GM21390 (cell line): ENCODE data around the gene TMEM44.
"Not testable (repeated sequence)": the region's sequence is repeated elsewhere in the genome, so short reads cannot be mapped to it uniquely, and the experiment has no call there.

Experiments used
- ATAC-seq: cut with Tn5 transposase; IDR thresholded peaks from one replicate; pipeline ENCODE4 v1.9.1; 2021; ENCODE audit not compliant: unreplicated experiment

Gene TMEM44

DNA sequence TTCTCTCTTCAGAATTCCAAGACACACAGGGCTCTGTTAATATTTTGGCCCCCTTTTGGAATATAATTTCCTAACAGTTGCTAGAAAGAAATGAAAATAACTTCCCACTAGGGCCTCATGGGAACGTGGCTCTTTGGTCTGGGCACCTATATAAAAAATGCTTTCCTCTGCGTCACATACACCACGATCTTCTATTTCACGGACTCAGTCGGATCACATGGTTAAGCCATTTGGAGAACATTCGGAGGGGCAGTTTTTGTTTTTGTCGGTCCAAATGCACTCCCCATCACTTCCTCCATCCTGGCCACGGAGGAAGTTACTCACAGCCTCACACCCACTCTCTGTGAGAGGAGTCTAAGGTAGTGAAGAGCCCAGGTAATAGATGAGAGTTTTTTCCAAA, 21.0 kb downstream of the TMEM44 start:
- no peak for ATAC-seq

DNA sequence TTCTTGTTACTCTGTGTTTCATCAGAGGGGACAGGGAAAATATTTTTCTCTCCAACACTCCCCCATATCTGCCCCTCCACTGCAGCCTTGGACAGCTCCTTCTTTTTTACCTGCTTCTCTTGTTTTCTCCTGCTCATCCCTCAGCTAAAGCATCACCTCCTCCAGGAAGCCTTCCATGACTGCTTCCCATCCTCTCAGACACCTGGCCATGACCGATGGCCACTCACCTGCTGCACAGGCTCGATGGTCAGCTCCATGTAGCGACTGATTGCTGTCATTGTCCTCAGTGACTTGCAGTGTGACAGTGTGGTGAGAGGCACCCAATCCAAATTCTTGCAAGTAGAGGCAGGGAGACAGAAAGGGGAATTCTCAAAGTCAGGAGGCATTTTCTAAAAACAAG, 22.5 kb downstream of the TMEM44 start:
- ATAC-seq = no peak

DNA sequence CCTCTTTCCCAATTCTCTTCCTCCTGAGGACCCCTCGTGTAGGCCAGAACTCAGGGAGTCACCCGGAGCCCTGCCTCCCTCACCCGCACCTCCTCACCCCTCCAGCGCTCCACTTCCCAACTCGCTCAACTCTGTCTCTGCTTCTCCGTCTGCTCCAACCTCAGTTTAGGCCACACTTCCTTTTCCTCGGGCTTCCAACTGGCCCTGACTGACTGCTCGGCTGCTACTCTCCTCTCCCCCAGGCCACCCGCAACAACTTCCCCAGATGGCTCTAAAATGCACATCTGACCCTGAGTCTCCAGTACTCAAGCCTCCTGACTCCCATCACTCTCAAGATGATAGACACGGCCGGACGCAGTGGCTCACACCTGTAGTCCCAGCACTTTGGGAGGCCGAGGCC, 23.6 kb downstream of the TMEM44 start:
- no peak for ATAC-seq

DNA sequence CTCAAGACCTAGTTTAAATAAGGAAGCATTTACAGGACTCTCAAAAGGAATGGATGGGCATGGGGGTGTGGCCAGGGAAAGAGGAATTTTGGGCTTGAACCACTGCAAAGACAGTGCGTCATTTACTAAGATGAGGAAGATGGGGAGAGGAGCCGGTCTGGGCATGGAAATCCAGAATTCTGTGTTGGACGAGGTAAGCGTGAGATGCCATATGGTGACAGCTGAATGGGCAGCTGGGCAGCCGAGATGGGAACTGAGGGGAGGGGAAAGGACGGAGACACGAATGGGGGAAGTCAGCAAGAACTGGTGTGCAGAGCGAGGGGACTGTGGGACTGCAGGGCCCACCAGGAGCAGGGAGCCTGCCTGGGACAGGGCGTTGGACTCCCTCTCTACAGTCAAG, 24.2 kb downstream of the TMEM44 start:
- no peak for ATAC-seq

DNA sequence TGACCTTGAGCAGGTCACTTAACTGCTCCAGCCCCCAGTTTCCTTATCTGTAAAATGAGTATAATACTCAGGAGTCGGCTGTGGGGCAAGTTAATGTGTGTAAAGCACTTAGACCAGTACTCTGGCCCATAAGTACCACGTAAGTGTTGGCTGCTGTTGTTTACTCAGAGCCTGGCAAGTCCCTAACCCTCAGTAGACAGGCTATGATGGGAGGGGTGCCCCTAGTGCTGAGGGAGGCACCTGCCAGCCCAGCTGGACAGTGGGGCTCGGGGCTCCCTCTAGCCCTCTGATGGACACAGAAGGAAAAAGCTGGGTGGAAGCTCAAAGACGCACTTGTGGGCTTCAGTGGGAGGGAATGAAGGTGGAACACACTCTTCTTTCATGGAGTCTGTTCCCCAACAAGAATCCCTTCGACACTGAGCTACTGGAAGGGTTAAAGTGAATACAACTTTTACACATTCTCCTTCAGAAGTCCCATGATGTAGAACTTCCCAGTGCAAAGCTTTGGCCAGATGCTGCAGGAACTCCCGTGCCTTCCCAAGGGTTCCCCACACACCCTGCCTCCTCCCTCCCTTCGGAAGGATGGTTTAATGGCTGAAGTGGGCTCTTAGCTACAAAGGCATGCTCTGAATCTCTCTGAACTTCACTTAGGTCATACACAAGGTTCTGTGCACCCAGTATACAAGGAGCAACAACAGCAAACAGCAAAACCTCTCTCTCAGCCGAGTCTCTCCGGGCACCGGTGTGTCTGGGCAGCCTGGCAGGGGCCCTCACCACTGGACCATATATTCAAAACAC, 25.4 kb downstream of the TMEM44 start:
- no peak for ATAC-seq

DNA sequence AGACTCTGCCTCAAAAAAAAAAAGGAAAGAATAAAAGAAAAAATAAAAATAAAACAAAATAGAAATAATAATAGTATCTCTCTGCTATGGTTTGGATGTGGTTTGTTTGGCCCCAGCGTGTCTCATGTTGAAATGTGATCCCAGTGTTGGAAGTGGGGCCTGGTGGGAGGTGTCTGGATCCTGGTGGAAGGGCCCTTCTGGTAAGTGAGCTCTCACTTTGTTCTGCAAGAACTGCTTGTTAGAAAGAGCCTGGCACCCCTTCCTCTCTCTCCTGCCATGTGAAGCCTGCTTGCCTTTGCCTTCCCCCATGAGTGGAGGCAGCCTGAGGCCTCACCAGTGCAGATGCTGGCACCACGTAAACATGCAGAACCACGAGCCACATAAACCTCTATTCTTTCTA, 26.3 kb downstream of the TMEM44 start:
- ATAC-seq = no peak

DNA sequence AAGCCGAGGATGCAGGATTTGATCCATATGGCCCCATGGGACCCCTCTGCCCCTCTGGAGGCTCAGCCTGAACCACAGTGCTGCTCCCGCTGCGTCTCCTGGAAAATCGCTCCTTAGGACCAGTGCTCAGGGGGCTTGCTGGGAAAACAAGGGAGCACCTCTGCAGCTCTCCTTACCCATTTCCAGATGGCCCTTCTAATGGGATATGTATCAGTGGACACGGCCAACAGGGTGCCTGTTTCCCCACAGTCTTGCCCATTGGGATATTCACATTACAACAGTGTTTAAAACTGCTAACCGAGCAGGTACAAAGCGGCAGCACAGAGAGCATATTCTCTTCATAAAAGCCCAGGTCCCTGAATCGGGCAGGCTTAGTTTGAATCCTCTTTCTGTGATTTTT, 27.1 kb downstream of the TMEM44 start:
- ATAC-seq = no peak

DNA sequence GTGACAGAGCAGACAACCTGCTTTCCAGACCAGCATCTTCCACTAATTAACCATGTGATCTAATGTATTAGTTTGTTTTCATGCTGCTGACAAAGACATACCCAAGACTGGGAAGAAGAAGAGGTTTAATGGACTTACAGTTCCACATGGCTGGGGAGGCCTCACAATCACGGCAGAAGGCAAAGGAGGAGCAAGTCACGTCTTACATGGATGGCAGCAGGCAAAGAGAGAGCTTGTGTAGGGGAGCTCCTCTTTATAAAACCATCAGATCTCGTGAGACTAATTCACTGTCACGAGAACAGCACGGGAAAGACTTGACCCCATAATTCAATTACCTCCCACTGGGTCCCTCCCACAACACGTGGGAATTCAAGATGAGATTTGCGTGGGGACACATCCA, 27.9 kb downstream of the TMEM44 start:
- ATAC-seq = not testable (repeated sequence)

DNA sequence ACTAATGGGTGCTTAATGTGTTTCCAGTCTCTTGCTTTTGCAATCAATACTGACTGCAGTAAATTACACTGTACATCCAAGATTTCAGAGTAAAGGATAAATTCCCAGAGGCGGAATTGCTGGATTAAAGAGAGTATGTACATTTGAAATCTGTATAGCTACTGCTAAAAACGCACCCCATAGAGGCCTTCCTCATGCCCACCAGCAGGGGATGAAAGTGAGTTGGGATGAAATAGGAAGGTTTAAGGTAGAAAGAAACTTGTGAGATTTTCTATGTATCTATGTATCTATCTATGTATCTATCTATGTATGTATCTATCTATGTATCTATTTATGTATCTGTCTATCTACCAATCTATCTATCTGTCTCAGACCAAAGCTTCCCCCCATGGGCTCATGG, 28.4 kb downstream of the TMEM44 start:
- ATAC-seq = no peak

DNA sequence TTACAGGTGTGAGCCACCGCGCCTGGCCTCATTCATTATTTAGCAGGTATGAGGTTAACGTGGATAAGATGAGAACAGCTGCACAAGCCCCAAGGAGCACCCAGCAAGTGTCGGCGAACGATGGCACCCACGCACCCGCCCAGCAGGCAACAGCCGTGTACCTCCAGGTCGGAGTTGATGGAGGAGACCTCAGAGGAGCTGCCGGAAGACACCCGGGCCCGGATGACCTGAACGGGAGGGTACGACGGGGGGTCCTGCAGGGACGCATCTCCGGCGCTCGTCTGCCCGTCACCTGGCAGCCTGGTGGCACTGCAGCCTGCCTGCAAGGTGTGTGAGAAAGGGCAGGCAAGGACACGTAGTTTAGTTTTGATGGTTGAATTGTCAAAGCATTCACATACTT, 29.1 kb downstream of the TMEM44 start:
- no peak for ATAC-seq

DNA sequence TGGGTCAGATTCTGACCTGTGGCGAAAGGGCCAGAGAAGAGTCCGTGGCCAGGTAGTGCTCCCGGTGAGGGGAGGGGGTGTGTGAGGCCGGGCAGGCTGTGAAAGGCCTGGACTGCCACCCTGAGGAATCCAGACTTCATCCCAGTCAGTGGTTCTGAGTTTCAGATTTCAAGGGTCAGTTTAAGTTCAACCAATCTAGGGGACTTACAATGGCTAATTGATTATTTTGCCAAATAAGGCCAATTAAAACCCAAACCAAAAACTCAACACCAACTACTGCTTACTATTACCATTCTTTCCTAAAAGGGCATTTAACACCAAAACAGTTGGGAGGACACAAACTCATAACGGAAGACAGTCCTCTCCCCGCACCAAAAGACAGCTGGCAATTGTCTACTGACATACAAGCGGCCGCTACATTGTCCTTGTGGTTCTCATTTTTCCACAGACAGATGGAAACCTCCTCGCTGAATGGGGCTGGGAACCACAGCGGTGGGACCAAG, 30.5 kb downstream of the TMEM44 start:
- no peak for ATAC-seq

DNA sequence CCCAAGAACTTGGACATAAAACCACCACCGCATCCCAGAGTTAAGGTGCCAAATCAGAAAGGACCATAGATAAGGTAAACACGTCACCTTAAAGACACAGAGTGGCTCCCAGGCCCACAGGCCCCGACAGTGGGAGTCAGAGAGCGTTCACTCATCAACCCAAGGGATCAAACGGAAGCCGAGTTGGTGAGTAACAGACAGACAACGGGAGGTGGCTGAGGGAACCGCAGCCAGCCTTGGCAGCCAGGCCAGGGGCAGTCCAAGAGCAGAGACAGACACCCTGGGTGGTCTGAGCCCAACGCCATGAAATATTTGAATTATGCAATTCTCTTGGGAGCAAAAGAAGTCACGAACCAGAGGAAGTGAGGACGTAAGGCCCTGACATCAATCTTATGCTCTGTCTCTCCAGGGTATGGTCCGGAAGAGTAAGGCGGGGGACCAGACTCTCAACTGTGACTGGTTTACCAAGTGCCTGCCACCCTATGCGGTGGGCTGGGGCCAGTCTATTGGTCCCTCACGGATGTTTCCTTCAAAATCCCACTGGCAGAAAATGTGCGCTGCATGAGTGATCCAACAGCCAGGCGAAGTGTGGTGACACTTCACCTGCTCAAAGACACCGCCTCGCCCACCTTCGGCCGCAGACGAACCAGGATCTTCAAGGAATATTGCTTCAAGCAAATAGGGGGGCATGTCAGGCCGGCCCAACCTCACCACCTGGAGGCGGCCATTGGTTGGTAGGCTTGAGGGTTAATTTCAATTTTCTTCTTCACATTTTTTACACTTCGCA, 34.3 kb downstream of the TMEM44 start:
- ATAC-seq = no peak

DNA sequence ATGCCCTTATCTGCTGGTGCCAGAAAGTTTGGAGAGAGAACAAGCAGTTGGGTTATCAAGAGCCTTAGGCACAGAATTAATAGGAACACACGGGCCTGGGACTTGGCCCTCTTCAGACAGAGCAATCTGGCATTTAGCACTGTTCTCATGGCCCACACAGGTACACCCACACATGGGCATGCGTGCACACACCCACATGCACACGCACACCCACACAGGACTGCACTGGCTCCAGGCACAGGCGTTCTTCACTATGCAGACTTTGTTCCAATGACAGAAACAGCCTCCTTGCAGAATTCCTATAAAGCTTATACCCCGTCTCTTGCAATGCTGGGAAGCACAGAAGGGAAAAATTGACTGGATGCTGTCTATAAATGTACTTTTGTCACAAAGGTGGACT, 36.3 kb downstream of the TMEM44 start:
- no peak for ATAC-seq

DNA sequence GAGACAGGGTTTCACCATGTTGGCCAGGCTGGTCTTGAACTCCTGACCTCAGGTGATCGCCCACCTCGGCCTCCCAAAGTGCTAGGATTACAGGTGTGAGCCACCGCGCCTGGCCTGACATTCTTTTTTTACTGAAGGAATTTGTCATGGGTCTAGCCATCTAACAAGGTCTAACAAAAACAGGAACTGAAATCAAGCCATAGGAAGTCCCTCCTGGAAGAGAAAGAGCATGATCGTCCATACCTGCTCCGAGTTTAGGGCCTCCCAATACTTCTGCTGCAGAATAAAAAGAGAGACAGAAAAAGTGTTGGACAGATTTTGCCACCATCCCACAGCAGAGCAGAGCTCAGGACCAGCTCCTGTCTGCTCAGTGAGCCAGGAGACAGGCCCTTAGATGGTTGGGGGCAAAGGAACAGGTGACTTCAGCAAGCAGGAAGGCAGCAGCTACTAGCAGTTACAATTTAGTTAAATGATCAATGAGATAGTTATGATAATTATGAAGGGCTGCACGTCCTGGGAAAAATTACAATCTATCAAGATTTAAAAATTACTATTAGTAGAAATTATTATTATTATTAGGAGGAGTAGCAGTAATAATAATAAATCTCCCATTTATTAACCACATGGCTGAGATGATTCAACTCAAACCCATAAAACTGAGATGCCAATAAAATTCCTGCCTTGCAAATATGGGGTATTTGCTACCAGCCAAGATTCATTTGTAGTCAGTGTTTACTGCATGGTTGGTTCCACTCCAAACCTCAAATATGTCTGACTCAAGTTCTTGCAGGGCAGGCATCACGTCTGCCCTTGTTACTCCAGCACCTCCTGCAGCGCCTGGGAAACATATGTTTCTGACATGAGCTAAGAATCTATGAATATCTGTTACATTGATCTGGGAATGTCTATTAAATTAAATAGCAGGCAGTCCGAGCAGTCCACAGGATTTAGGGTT, 40.1 kb downstream of the TMEM44 start:
- no peak for ATAC-seq

DNA sequence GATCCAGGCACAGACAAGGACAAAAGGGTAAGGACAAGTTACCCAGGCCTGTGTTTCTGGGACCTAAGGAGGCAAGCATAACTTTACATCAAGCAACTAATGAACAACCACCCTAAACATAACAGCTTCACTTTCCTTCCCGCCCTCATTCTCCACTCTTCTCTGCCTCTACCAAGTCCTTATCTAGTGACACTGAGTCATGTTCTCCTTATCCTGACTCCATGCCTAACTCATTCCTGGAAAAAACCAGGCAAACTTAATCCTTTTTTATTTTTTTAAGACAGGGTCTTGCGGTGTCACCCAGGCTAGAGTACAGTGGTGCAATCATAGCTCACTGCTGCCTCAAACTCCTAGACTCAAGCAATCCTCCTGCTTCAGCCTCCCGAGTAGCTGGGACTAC, 44.5 kb downstream of the TMEM44 start:
- ATAC-seq = no peak

DNA sequence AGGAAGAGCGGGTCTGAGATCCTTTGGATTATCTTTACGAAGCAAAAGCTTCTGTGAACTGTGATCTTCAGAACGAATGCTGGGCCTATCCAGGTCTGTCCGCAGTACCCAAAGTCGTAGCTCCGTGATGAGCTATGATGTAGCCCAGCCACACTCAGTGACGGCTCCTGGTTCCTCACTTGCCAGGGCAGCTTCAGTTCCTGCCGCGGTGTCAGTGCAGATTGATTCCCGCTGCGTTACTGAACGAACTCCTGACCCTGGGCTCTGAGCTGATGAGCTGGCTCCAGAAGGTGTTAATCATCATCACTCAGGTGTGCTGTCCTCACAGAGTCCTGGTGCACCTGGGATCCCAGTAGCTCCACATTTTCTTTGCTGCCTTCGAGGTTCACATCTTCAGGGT, 45.0 kb downstream of the TMEM44 start:
- ATAC-seq = no peak

DNA sequence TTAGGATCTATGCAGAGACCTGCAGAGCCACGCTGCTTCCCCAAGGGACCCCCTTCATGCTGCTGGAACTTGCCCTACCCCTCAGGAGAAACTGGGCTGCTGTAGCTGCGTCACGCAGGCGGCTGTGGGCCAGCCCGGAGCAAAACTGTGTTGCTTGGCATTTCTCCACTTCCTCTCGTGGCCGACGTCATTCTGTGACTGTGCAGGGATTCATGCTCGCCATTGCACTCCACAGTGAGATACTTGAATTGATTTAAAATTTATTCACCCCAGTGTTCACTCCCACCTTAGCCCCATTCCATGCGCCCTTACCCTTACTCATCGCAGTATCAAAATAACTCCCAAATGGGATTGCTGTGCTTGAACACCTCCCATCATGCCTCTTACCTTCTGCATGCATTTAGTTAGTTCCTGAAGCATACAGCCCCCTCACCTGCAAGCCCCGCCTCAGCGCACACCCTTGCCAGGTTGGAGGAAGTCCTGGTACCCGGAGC, 45.7 kb downstream of the TMEM44 start:
- ATAC-seq = no peak

DNA sequence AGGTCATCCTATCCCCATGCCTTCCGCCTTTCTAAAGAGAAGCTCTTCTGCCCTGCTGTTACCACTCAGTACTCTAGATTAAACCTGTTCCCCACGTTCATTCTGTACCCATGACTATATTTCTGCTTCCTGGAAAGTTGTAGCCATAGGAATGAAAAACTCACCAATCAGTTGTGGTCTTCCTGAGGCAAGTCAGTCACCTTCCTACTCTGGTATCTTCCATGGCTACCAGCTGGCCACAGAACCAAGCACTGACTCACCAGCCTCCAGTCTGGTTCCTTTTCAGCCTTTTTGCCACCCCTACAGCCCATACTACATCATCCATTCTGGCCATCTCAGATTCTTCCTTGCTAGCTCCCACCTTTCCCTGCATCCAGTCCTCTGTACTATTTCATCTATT, 46.4 kb downstream of the TMEM44 start:
- ATAC-seq = no peak

DNA sequence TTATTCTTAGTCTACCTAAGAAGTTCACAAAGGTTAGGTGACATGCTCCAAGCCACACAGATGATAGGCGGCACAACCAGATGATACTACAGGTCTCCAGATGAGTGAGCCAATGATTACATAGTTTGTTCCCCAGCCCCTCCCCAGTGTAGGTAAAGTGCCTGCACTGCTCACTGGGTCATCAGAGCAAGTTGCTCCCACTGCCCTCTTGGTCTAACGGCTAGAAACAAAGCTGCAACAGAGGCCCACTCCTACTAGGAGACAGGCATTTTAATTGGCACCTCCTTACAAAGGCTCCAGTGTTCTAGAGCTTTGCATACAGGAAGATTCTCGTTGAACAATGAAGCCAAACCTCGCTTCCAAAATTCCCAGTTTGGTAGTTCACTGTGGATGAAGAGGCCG, 47.3 kb downstream of the TMEM44 start:
- ATAC-seq = no peak

DNA sequence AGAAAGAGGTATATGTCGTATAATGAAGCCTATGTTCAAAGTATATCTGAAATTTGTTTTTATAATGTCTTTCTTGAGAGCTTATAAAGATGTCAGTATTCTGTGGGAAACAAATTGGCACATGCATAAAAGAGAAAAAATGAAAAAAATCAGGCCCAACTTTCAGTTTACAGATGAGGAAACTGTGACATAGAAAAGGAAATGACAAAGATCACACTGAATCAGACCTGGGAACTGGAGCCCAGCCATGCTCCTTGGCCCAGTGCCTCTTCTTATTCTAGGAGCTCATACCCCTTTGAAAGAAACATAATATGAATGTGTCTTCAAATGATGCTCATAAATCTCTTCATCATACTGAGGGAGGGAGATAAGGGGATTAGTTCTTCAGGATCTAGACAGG, 48.4 kb downstream of the TMEM44 start:
- no peak for ATAC-seq

DNA sequence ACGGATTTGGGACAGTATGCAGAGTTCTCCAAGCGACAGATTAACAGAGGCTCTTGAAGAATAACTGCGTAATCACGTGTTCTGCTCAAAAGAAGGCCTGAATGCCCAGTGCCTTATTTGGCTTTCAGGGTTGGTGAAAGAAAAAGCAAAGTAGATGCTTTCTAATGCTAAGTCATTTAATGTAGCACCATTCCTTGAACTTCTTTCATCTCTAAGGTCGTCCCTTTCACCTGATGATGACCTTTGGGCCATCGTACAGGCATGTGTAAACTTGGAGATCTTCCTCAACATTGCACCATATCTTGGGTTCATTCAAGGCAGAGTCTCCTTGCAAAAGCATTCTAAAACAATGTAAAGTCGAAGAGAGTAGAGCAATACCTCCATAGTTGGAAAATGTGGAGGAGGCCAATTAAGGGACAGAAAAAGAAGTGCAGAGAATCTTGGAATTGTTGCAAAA, 48.9 kb downstream of the TMEM44 start:
- no peak for ATAC-seq
